Fibroblast of peridontal ligament (primary cell): ENCODE results near the gene CPNE6.
"Not testable (repeated sequence)": the region's sequence is repeated elsewhere in the genome, so short reads cannot be mapped to it uniquely, and the experiment has no call there.

Source experiments
- DNase-seq: peaks from one replicate; pipeline ENCODE4 v3.0.0-alpha.2; 2010; ENCODE audit errors: extremely low read depth

CPNE6 gene

DNA sequence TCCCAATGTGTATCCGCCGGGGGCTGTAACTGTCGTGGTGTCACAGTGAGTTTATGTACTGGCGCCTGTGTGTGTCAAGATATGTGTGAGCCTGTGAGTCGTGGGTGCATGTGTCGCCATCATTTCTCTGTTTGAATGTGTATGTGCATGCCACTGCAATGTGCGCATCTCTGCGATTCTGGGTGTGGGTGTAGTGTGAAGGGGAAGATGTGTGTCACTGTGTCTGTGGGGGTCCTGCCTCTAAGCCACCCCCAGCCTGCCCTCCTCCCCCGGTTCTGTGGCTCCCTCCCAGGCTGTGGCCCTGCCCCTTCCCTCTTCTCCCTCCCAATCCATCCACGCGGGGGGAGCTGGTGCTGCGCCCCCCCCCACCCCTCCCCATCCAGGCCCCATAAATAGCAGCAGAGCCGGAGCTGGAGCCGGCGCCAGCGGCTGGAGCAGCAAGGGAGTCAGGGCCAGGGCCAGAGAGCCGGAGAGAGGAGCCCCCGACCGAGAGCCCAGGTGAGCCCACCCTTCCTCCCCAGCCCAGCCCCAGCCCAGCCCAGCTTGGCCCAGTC lies at the start of gene CPNE6:
CPNE6 (plus strand) TSS at position 419 of the 554 bp plus-strand sequence. CDS start 1,375 bp downstream, outside the sequence.
- no peak for DNase-seq

GRCh38 chr14:24024939-24025418 lies 46.4 kb upstream of the CPNE6 start:
- DNase-seq, result not testable (repeated sequence)

DNA sequence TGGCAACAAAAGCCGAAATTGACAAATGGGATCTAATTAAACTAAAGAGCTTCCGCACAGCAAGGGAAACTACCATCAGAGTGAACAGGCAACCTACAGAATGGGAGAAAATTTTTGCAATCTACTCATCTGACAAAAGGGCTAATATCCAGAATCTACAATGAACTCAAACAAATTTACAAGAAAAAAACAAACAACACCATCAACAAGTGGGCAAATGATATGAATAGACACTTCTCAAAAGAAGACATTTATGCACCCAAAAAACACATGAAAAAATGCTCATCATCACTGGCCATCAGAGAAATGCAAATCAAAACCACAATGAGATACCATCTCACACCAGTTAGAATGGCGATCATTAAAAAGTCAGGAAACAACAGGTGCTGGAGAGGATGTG lies 41.7 kb upstream of the CPNE6 start:
- not testable (repeated sequence) for DNase-seq

GRCh38 chr14:24031331-24031730 lies 40.0 kb upstream of the CPNE6 start:
- not testable (repeated sequence) for DNase-seq

GRCh38 chr14:24032727-24033418 lies 38.5 kb upstream of the CPNE6 start:
- peak; percentile 72 for DNase-seq

DNA sequence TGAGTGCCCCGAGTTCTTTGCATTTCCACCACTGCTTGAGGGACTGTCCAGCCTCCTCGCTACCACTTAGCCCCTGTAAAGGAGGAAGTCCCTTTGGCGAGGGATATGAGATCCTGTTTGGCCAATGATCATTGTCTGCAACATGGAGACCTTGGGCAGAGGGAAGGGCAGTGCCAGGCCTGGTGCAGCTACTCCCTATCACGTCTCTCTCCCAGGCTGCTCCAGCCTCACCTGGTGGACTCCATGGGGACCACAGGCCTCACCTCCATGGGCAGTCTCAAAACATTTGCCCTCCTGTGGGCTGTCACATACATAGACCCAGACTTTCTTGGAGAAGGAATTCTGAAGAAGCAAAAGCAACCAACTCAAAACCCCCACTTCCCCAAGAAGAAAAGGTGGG lies 35.6 kb upstream of the CPNE6 start:
- DNase-seq, result not testable (repeated sequence)

GRCh38 chr14:24036169-24036962 lies 35.0 kb upstream of the CPNE6 start:
- peak; percentile 65 for DNase-seq

GRCh38 chr14:24036963-24037657 lies 34.3 kb upstream of the CPNE6 start:
- not testable (repeated sequence) for DNase-seq

DNA sequence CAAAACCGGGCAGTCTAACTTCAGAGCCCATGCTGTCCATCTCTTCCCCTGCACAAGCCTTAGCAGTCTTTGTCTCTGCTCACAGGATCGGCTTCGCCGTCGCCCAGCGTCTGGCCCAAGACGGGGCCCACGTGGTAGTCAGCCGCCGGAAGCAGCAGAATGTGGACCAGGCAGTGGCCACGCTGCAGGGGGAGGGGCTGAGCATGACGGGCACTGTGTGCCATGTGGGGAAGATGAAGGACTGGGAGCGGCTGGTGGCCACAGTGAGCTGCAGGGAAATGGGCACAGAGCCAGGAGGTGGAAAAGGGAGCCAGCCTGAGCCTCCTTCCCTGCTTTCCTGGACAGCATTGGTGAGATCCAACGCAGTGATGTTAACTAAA lies 33.7 kb upstream of the CPNE6 start:
- DNase-seq, result no peak

- no peak for DNase-seq
Observed at GRCh38 chr14:24038686-24039085, 32.7 kb upstream of the CPNE6 start.

- DNase-seq, result no peak
Observed at GRCh38 chr14:24040692-24041091, 30.7 kb upstream of the CPNE6 start.

- DNase-seq, result no peak
Observed at GRCh38 chr14:24042746-24043145, 28.6 kb upstream of the CPNE6 start.

DNA sequence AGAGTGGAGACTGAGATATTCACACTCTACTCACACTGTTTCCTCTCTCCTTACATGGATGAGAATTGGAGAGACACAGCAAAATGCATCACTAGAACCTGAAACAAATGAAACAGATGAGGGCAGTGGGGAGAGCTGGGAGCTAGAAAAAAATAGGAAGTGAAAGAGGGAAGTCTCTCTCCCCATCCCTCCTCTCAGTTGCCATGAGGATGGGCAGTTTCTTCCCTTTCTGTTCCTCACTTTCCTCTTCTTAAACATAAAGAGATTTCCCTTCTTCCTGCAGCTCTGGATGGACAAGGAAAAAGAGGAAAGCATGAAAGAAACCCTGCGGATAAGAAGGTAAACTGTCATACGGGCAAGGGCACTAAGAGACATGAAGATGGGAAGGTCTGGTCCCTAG lies 22.4 kb upstream of the CPNE6 start:
- DNase-seq, result not testable (repeated sequence)

DNA sequence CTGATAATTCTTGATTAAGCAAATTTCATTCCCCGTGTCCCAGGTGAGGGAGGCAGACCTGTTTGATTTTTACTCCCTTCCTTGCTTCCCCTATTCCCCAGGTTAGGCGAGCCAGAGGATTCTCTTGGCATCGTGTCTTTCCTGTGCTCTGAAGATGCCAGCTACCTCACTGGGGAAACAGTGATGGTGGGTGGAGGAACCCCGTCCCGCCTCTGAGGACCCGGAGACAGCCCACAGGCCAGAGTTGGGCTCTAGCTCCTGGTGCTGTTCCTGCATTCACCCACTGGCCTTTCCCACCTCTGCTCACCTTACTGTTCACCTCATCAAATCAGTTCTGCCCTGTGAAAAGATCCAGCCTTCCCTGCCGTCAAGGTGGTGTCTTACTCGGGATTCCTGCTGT lies 20.6 kb upstream of the CPNE6 start:
- not testable (repeated sequence) for DNase-seq

DNA sequence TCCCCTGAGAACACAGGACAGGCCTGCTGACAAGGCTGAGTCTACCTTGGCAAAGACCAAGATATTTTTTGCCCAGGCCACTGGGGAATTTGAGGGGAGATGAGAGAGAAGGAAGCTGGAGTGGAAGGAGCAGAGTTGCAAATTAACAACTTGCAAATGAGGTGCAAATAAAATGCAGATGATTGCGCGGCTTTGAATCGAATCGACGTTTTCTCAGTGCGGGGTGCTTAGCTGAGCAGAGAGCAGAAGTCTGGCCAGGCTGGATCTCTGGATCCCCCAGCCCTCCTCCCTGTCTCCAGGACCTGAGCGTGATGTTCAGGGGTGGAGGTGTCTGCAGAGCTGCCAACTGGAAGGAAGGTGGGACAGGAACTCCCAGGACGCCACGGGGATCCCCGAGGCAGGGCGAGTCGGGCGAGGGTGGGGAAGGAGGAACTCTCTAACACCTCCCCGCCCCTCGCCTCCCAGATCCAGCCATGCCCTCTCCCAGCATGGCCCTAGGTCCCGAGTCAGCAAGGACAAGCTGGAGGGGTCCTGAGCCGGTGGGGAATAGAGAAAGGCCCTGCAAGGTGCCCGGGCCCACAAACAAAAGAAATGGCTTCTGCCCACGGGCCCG lies 20.1 kb upstream of the CPNE6 start:
- no peak for DNase-seq

DNA sequence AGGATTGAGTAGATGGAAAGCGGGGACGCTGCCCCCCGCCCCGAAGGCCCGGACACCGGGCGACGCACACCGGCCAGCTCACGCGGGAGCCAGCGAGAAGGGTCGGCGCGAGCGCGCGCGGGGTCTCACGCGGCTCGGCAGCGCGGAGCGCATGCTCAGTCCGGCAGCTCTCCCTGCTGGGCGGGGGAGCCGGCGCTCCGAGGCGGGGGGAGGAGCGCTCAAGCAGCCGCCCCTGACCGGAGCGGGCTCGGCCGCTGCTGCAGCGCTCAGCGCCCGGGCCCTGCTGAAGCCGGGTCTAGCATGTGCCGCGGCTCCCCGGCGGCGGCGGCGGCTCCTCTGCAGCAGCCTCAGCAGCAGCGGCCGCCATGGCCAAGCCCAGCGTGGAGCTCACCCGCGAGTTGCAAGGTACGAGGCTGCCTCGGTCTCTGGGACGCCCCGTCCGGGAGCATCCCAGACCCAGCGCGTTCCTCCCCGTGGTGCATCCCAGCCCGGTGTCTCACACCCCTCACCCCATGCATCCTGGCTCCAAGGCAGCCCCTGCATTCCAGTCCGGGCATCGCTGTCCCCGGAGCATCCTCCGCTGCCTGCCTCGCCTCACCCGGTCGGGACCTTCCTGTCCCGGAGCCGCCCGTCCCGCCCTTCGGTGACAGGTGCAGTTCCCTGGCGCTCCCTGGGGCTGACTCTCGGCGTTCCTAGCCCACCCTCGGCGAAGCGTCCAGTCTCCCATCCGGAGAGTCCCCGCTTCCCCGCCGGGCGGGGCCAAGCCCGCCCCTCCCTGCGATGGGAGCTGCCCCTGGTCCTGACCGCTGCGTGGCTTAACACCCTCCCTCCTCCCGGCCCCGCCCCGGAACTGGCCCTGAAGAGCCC lies 19.3 kb upstream of the CPNE6 start, which contains the start of gene CARMIL3:
CARMIL3 (plus strand) TSS at position 221 of the 867 bp plus-strand sequence; CDS start at position 366, 145 bp downstream.
- peak; percentile 31 for DNase-seq

DNA sequence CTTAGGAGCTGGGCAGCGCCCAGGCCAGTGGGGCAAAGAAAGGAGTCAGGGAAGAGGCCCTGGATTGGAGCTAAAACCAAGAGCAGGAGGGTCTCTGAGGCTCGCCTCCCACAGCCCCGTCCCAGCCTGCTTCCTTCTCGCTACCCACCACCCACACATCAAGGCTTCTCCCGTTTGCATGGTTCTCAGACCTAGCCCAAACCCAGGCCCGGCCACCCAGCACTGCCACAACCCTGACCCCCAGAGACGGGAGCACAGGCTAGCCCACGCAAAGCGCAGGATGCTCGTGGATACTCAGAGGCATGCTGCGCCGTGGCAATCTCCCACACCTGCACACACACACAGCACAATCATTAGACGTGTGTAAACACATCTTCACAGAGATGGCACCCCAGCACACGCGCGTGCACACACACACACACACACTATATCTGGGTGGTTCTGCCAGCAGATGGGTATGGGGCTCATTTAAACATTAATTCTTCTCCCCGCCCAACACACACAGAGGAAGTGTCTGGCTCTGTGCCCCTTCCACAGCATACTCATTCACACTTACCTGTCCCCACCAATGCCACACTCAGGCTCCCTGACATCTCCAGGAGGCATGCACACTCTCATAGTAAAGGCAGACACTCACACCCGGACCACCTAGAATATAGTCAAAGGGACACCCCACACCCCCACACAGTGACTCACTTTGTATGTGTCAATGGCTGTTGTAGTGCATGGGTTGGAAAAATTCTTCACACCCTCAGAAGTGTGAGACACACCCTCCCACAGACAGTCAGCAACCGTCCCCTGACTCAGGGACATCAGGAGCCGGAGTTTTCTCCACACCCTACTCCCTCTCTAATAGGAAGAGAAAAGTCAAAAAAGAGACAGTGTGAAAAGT lies 18.5 kb upstream of the CPNE6 start:
- DNase-seq, result no peak

- DNase-seq, result no peak
Observed at GRCh38 chr14:24053548-24054323, 17.6 kb upstream of the CPNE6 start.

- DNase-seq, result no peak
Observed at GRCh38 chr14:24054324-24054641, 17.1 kb upstream of the CPNE6 start.
